ENCODE results near the gene NR1H3. TPM values are rescaled to one million over a fixed set of nuclear protein-coding genes. Genes with fewer than 3 reads are reported as not detected.

The NR1H3 gene
- total and polyA plus RNA-seq, 2 of the 4 experiments (the other 2 are of a cell fraction), result 9.1 to 13.6 TPM

GRCh38 chr11:47285969-47286770, 28.4 kb downstream of the NR1H3 start:
- H3K23ac ChIP-seq (ENCODE audit: low read depth, low read length), result no peak overlapping the region
- H3K27me3 ChIP-seq (ENCODE audit: control insufficient read depth, insufficient read depth, low read length), result no peaks in the 10 kb centered on the region
- H3K79me1 ChIP-seq (ENCODE audit: low read depth in 1 of 2, low read length in 2 of 2), result 0 out of 4 replicates have a peak, but pooled peaks cover 0 to 2% of the 10 kb centered on the region in 2 experiments
- ChIA-PET POLR2A (ENCODE audit: unreplicated experiment) (no interaction called here), CTCF (no interaction called here)
- dilution Hi-C loops (cut with HindIII; ENCODE audit: low sequenced_read_pairs, unreplicated experiment), result no loop called here
- no peak overlapping the region for H2AFZ ChIP-seq (replicated peaks; ENCODE audit: low read length, poor library complexity)
- no peak for DNase-seq
- no peak overlapping the region for H4K8ac ChIP-seq (ENCODE audit: low read depth in 2 of 2, low read length in 2 of 2)
- no peak overlapping the region for H3K4me3 ChIP-seq (ENCODE audit: insufficient read depth, low read depth, low read length)
- no TSS peak for BruUV-seq (replicated peaks)
- H3K4me1 ChIP-seq (ENCODE audit: control insufficient read depth, insufficient read depth, low read length), result no peaks in the 10 kb centered on the region
- no peaks in the 10 kb centered on the region for H4K20me1 ChIP-seq (ENCODE audit: insufficient read depth, low read length)
- intact Hi-C loops (cut with micrococcal nuclease), result no loop called here
- no peak overlapping the region for H2BK20ac ChIP-seq (ENCODE audit: low read depth, low read length)
- H2AK9ac ChIP-seq (replicated peaks; ENCODE audit: low read depth, low read length, poor library complexity), result no peak overlapping the region
- no peak for ATAC-seq (ENCODE audit: low read depth)
- WGBS, 2 experiments (ENCODE audit: extremely low coverage in 2 of 2, insufficient read length in 1 of 2), result 100% methylated on average over 5 of the region's 13 CpGs; no CpG with 5 or more reads in 1 of the 2 experiments
- H3K4ac ChIP-seq (ENCODE audit: low read depth, low read length), result no peak overlapping the region
- in situ Hi-C loops (cut with MboI; ENCODE audit: low sequenced_read_pairs), result no loop called here
- no peak overlapping the region for H3K27ac ChIP-seq (ENCODE audit: insufficient read depth, low read length)
- H4K91ac ChIP-seq (ENCODE audit: insufficient read depth, low read depth, low read length), result no peak overlapping the region
- no peak overlapping the region for H2AK5ac ChIP-seq (ENCODE audit: low read depth, low read length)
- H3K9me3 ChIP-seq (ENCODE audit: control insufficient read depth, insufficient read depth, low read length), result no peaks in the 10 kb centered on the region
- H3K9me1 ChIP-seq (ENCODE audit: insufficient read depth, low read length), result peaks cover 5% of the 10 kb centered on the region; the same call in 1 of the 2 replicates
- H3K9ac ChIP-seq (ENCODE audit: low read depth, low read length), result no peak overlapping the region
- H3K4me2 ChIP-seq (ENCODE audit: low read depth, low read length), result no peak overlapping the region
- peaks cover 75% of the 10 kb centered on the region for H3K36me3 ChIP-seq (ENCODE audit: control insufficient read depth, insufficient read depth, low read length)
- no peak overlapping the region for H2BK15ac ChIP-seq (ENCODE audit: low read depth, low read length)
- H3K14ac ChIP-seq (replicated peaks; ENCODE audit: low read depth, low read length), result no peak overlapping the region
- H3K56ac ChIP-seq (ENCODE audit: extremely low read depth, insufficient read depth, low read length), result no peak overlapping the region
- H3K18ac ChIP-seq (ENCODE audit: low read depth, low read length), result no peak overlapping the region
- H2BK120ac ChIP-seq (ENCODE audit: low read depth, low read length), result no peak overlapping the region
- TF ChIP-seq CEBPB (IDR thresholded peaks at IDR 0.05; ENCODE audit: low read depth, low read length) (no peak), MXI1 (IDR thresholded peaks at IDR 0.05; ENCODE audit: borderline replicate concordance, low read depth, low read length) (no peak), RFX5 (IDR thresholded peaks at IDR 0.05; ENCODE audit: low read depth, low read length) (no peak), USF2 (IDR thresholded peaks at IDR 0.05; ENCODE audit: low read depth, low read length) (no peak), ELK1 (IDR thresholded peaks at IDR 0.05; ENCODE audit: borderline replicate concordance, low read depth, low read length) (no peak), POLR2A (IDR thresholded peaks at IDR 0.05; ENCODE audit: low read depth, low read length) (no peak)
- no peak overlapping the region for H4K5ac ChIP-seq (ENCODE audit: low read depth, low read length)
- no peak overlapping the region for H2BK5ac ChIP-seq (ENCODE audit: low read depth, low read length, poor library complexity, severe bottlenecking)
